ENCODE data around the gene WDR62. TPM values are rescaled to one million over a fixed set of nuclear protein-coding genes. Genes with fewer than 3 reads are reported as not detected.
A peak's percentile ranks its signal among the peaks of the same experiment; 100 is the strongest.

The WDR62 gene
- total RNA-seq, 1 donor from 2014 or later: 5.1 TPM

- H3K27me3 Mint-ChIP-seq (ENCODE audit: low read depth): peaks cover 2% of the 10 kb centered on the region
- no peaks in the 10 kb centered on the region for H3K9me3 Mint-ChIP-seq
- no peak for DNase-seq (ENCODE audit: low spot score in 2 of 2, unreplicated experiment in 2 of 2)
- no peak overlapping the region for H3K27ac Mint-ChIP-seq
- H3K4me3 Mint-ChIP-seq: no peak overlapping the region
- peaks cover 12% of the 10 kb centered on the region for H3K36me3 Mint-ChIP-seq
- peaks cover 21% of the 10 kb centered on the region for H3K4me1 Mint-ChIP-seq
- TF ChIP-seq CTCF (IDR thresholded peaks at IDR 0.05; ENCODE audit: unreplicated experiment): no peak
Observed at GRCh38 chr19:36111200-36111539, 56.5 kb downstream of the WDR62 start.

- no peaks in the 10 kb centered on the region for H3K9me3 Mint-ChIP-seq
- no peak for TF ChIP-seq CTCF (IDR thresholded peaks at IDR 0.05; ENCODE audit: unreplicated experiment)
- peak overlapping the region; percentile 91 for H3K4me3 Mint-ChIP-seq
Observed at GRCh38 chr19:36112678-36113077, 58.0 kb downstream of the WDR62 start.

GRCh38 chr19:36113425-36113824, 58.7 kb downstream of the WDR62 start:
- peak overlapping the region; percentile 91 for H3K4me3 Mint-ChIP-seq
- peaks cover 2% of the 10 kb centered on the region for H3K27me3 Mint-ChIP-seq (ENCODE audit: low read depth)
- TF ChIP-seq CTCF (IDR thresholded peaks at IDR 0.05; ENCODE audit: unreplicated experiment): no peak
- no peak for DNase-seq (ENCODE audit: low spot score in 2 of 2, unreplicated experiment in 2 of 2)
- no peaks in the 10 kb centered on the region for H3K9me3 Mint-ChIP-seq
- H3K4me1 Mint-ChIP-seq: peaks cover 27% of the 10 kb centered on the region
- H3K27ac Mint-ChIP-seq: no peak overlapping the region
- H3K36me3 Mint-ChIP-seq: peaks cover 14% of the 10 kb centered on the region

More at GRCh38 chr19:36112678-36113077, 58.0 kb downstream of the WDR62 start:
- peaks cover 27% of the 10 kb centered on the region for H3K4me1 Mint-ChIP-seq
- no peak for DNase-seq (ENCODE audit: low spot score in 2 of 2, unreplicated experiment in 2 of 2)
- peaks cover 12% of the 10 kb centered on the region for H3K36me3 Mint-ChIP-seq
- peaks cover 2% of the 10 kb centered on the region for H3K27me3 Mint-ChIP-seq (ENCODE audit: low read depth)
- H3K27ac Mint-ChIP-seq: no peak overlapping the region

- Mint-ChIP-seq H3K27ac (peak overlapping the region; percentile 96), H3K4me1 (peaks cover 27% of the 10 kb centered on the region), H3K27me3 (ENCODE audit: low read depth) (peaks cover 2% of the 10 kb centered on the region), H3K9me3 (no peaks in the 10 kb centered on the region), H3K36me3 (peaks cover 14% of the 10 kb centered on the region), H3K4me3 (peak overlapping the region; percentile 91)
- TF ChIP-seq CTCF (IDR thresholded peaks at IDR 0.05; ENCODE audit: unreplicated experiment): no peak
- no peak for DNase-seq (ENCODE audit: low spot score in 2 of 2, unreplicated experiment in 2 of 2)
Observed at GRCh38 chr19:36113894-36114720, 59.4 kb downstream of the WDR62 start.

- peak; percentile 97 to 98 for DNase-seq (ENCODE audit: low spot score in 2 of 2, unreplicated experiment in 2 of 2)
- Mint-ChIP-seq H3K4me3 (peak within 1 kb of the TSS; percentile 91), H3K27me3 (ENCODE audit: low read depth) (peaks cover 2% of the 10 kb centered on the region), H3K36me3 (peaks cover 14% of the 10 kb centered on the region), H3K4me1 (peaks cover 27% of the 10 kb centered on the region), H3K27ac (peak within 1 kb of the TSS; percentile 96), H3K9me3 (no peaks in the 10 kb centered on the region)
- TF ChIP-seq CTCF (IDR thresholded peaks at IDR 0.05; ENCODE audit: unreplicated experiment): no peak
Observed at GRCh38 chr19:36114721-36115452, 60.2 kb downstream of the WDR62 start, which contains the start of gene POLR2I. TSS of gene POLR2I (minus strand) at chr19:36114875. CDS start at chr19:36114856, 19 bp downstream.

Data from mesothelial cell of epicardium (in vitro differentiated cells).